Measurements from ENCODE around the gene ETNK1.

ETNK1 gene

GRCh38 chr12:22719745-22720144 is 94.8 kb downstream of the ETNK1 start:
- no peak for DNase-seq
- in situ Hi-C loops (cut with HindIII; ENCODE audit: low pct_ligation_motif_present, low pct_unique_long_range_greater_than_20kb, low sequenced_read_pairs): no loop called here

- DNase-seq: no peak
- in situ Hi-C loops (cut with HindIII; ENCODE audit: low pct_ligation_motif_present, low pct_unique_long_range_greater_than_20kb, low sequenced_read_pairs): no loop called here
These were observed 97.1 kb downstream of the ETNK1 start for GRCh38 chr12:22722081-22722480.

- in situ Hi-C loops (cut with HindIII; ENCODE audit: low pct_ligation_motif_present, low pct_unique_long_range_greater_than_20kb, low sequenced_read_pairs): no loop called here
- no peak for DNase-seq
These were observed 97.8 kb downstream of the ETNK1 start for GRCh38 chr12:22722779-22723178.

- in situ Hi-C loops (cut with HindIII; ENCODE audit: low pct_ligation_motif_present, low pct_unique_long_range_greater_than_20kb, low sequenced_read_pairs): no loop called here
- DNase-seq: peak; percentile 7
These were observed 104.0 kb downstream of the ETNK1 start for GRCh38 chr12:22728987-22729386.

GRCh38 chr12:22729431-22729956 is 104.5 kb downstream of the ETNK1 start:
- peak; percentile 12 for DNase-seq
- in situ Hi-C loops (cut with HindIII; ENCODE audit: low pct_ligation_motif_present, low pct_unique_long_range_greater_than_20kb, low sequenced_read_pairs): no loop called here

GRCh38 chr12:22729957-22730443 is 105.0 kb downstream of the ETNK1 start:
- in situ Hi-C loops (cut with HindIII; ENCODE audit: low pct_ligation_motif_present, low pct_unique_long_range_greater_than_20kb, low sequenced_read_pairs): no loop called here
- peak; percentile 70 for DNase-seq

GRCh38 chr12:22731236-22731635 is 106.3 kb downstream of the ETNK1 start:
- DNase-seq: no peak
- in situ Hi-C loops (cut with HindIII; ENCODE audit: low pct_ligation_motif_present, low pct_unique_long_range_greater_than_20kb, low sequenced_read_pairs): no loop called here

- in situ Hi-C loops (cut with HindIII; ENCODE audit: low pct_ligation_motif_present, low pct_unique_long_range_greater_than_20kb, low sequenced_read_pairs): no loop called here
- DNase-seq: no peak
These were observed 108.8 kb downstream of the ETNK1 start for GRCh38 chr12:22733756-22734155.

GRCh38 chr12:22738945-22739344 is 114.0 kb downstream of the ETNK1 start:
- no peak for DNase-seq
- in situ Hi-C loops (cut with HindIII; ENCODE audit: low pct_ligation_motif_present, low pct_unique_long_range_greater_than_20kb, low sequenced_read_pairs): no loop called here

All from ACHN (cell line).